ENCODE data around the gene HSD11B1.

The HSD11B1 gene

DNA sequence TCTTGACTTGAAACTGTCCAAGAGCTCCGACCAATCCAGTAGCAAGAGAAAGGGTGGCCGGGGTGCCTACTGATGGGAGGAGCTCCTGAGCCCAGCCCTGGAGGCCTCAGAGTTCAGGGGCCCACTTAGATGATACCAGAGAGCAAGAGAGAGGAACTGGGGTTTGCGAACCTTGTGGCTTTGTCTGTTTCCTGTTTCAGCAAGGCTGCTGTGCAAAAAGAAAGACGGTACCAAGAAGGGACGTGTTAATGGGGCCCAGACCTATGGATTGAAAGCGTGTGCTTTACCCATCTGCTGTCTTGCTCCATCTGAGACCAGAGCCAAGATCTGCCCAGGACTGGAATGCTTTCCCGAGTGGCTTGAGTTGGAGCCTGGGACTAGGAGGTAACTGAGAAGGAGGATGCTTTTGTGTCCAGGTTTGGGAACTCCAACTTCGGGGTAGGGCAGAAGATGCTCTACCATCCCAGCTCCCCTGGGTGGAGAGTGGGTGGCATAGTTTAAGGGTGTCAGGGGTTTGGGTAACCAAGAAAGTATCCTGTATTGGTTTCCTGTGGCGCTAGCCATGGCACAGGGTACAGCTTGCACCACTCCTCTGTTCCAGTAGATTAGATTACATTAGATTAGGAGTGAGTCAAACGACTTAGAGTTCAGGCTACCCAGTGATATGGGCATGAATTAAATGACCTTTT, 51.4 kb downstream of the HSD11B1 start, which contains the start of gene TRAF3IP3:
TSS of gene TRAF3IP3 (plus strand) at position 128 of the 689 bp plus-strand sequence. CDS start 3,987 bp downstream, outside the sequence.
- H3K4me2 ChIP-seq (ENCODE audit: low read depth, low read length, poor library complexity, severe bottlenecking) = peak within 1 kb of the TSS; percentile 86
- H3K9me3 ChIP-seq (ENCODE audit: insufficient read depth, low read length) = no peaks in the 10 kb centered on the region
- H3F3A ChIP-seq (ENCODE audit: insufficient read depth) = no peaks in the 10 kb centered on the region
- H2AFZ ChIP-seq (ENCODE audit: low read depth, low read length, severe bottlenecking) = peak within 1 kb of the TSS; percentile 84
- H3K79me2 ChIP-seq (ENCODE audit: insufficient read depth, low read length) = peaks cover 20% of the 10 kb centered on the region; the same call in 1 of the 2 replicates
- peak within 1 kb of the TSS; percentile 67 for H3K9ac ChIP-seq (ENCODE audit: low read length)
- no peaks in the 10 kb centered on the region for H3K27me3 ChIP-seq (ENCODE audit: low read length)
- H3K27ac ChIP-seq (ENCODE audit: low read depth, low read length) = peak within 1 kb of the TSS; percentile 81
- no peaks in the 10 kb centered on the region for H3K36me3 ChIP-seq (ENCODE audit: low read length)
- no peaks in the 10 kb centered on the region for H3K9me2 ChIP-seq (replicated peaks; ENCODE audit: insufficient read depth, low read length)
- H3K4me3 ChIP-seq (ENCODE audit: insufficient read depth, low read length, poor library complexity, severe bottlenecking) = peak within 1 kb of the TSS; percentile 62
- TF ChIP-seq EZH2phosphoT487 (conservative IDR thresholded peaks at IDR 0.05; ENCODE audit: low read length) = no peak
- TF ChIP-seq, protein P1, sequence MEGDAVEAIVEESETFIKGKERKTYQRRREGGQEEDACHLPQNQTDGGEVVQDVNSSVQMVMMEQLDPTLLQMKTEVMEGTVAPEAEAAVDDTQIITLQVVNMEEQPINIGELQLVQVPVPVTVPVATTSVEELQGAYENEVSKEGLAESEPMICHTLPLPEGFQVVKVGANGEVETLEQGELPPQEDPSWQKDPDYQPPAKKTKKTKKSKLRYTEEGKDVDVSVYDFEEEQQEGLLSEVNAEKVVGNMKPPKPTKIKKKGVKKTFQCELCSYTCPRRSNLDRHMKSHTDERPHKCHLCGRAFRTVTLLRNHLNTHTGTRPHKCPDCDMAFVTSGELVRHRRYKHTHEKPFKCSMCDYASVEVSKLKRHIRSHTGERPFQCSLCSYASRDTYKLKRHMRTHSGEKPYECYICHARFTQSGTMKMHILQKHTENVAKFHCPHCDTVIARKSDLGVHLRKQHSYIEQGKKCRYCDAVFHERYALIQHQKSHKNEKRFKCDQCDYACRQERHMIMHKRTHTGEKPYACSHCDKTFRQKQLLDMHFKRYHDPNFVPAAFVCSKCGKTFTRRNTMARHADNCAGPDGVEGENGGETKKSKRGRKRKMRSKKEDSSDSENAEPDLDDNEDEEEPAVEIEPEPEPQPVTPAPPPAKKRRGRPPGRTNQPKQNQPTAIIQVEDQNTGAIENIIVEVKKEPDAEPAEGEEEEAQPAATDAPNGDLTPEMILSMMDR (IDR thresholded peaks at IDR 0.05; ENCODE audit: insufficient read depth, low read length, poor library complexity, severe bottlenecking) = no peak
- no peaks in the 10 kb centered on the region for H4K20me1 ChIP-seq (ENCODE audit: low read depth, low read length)

DNA sequence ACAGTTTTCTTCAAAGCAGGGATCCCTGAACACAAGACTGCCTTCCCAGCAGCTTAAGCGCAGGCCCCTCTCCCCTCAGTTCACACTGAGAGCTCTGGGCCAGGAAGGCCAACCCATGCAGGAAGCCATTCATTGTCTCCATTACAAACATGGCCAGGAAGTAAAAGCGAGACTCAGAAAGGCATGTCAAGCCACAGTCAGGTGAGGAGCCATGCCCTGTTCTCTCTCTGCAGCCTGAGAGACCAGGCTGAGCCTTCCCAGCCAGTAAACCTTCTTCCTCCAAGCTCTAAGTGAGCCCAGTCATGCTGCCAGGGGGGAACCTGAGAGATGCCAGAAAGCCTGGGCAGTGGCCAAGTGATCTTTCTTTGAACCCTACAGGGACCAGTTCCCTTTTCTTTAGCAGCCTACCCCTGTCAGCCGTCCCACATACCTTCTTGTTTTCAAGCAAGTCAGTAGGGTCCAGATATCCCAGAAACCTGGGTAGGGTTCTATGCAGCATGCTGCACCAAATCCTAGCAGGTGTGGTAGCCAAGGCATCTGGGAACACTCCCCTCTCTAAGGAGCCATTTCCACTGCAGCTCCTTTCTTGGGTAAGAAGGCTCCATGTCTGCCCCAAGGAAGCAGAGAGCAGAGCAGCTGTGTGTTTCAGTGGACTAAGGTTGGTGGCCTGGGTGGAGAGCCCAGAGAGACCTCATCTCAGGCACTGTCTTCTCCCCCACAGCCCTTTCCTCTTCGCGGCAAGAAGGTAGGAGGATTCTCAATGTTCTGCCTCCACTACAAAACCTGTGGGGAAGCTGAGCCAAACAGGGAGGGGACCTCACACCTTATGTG, 52.2 kb downstream of the HSD11B1 start:
- Histone ChIP-seq H3K9ac (ENCODE audit: low read length) (peak overlapping the region; percentile 67), H3K27me3 (ENCODE audit: low read length) (no peaks in the 10 kb centered on the region), H3K79me2 (ENCODE audit: insufficient read depth, low read length) (peaks cover 20% of the 10 kb centered on the region; the same call in 1 of the 2 replicates), H3K27ac (ENCODE audit: low read depth, low read length) (peak overlapping the region; percentile 81), H4K20me1 (ENCODE audit: low read depth, low read length) (no peaks in the 10 kb centered on the region), H3K4me3 (ENCODE audit: insufficient read depth, low read length, poor library complexity, severe bottlenecking) (peak overlapping the region; percentile 62), H3K36me3 (ENCODE audit: low read length) (no peaks in the 10 kb centered on the region; the same call in 1 of the 2 replicates), H3F3A (ENCODE audit: insufficient read depth) (no peaks in the 10 kb centered on the region), H3K9me3 (ENCODE audit: insufficient read depth, low read length) (no peaks in the 10 kb centered on the region), H3K4me2 (ENCODE audit: low read depth, low read length, poor library complexity, severe bottlenecking) (peak overlapping the region; percentile 86), H3K9me2 (replicated peaks; ENCODE audit: insufficient read depth, low read length) (no peaks in the 10 kb centered on the region), H2AFZ (ENCODE audit: low read depth, low read length, severe bottlenecking) (peak overlapping the region; percentile 84)
- TF ChIP-seq, protein P1 (IDR thresholded peaks at IDR 0.05; ENCODE audit: insufficient read depth, low read length, poor library complexity, severe bottlenecking) = no peak
- TF ChIP-seq EZH2phosphoT487 (conservative IDR thresholded peaks at IDR 0.05; ENCODE audit: low read length) = no peak

DNA sequence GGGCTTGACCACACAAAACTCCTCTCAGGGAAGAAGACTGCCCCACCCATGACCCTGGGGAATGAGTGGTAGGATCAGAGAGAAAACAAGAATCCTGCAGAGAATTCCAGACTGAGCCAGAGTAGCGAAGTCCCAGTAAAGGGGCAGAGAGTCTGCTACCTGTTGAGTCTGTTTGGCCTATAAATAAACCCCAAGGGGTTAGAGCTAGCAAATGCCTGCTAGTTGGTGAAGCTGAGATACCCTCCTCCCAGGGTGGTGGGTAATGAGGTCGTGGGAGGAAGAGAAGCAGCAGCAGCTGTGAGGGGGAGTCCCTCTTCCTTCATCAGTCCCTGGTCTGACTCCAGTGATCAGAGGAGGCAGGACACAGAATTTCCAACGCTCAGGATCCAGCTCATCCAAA, 53.8 kb downstream of the HSD11B1 start:
- Histone ChIP-seq H3K9ac (ENCODE audit: low read length) (no peak overlapping the region), H3K79me2 (ENCODE audit: insufficient read depth, low read length) (peaks cover 20% of the 10 kb centered on the region; the same call in 1 of the 2 replicates), H3K4me2 (ENCODE audit: low read depth, low read length, poor library complexity, severe bottlenecking) (peak overlapping the region; percentile 4), H3K4me3 (ENCODE audit: insufficient read depth, low read length, poor library complexity, severe bottlenecking) (no peak overlapping the region), H4K20me1 (ENCODE audit: low read depth, low read length) (no peaks in the 10 kb centered on the region), H3K27me3 (ENCODE audit: low read length) (no peaks in the 10 kb centered on the region), H3F3A (ENCODE audit: insufficient read depth) (no peaks in the 10 kb centered on the region), H3K9me2 (replicated peaks; ENCODE audit: insufficient read depth, low read length) (no peaks in the 10 kb centered on the region), H3K9me3 (ENCODE audit: insufficient read depth, low read length) (no peaks in the 10 kb centered on the region), H2AFZ (ENCODE audit: low read depth, low read length, severe bottlenecking) (no peak overlapping the region), H3K27ac (ENCODE audit: low read depth, low read length) (no peak overlapping the region), H3K36me3 (ENCODE audit: low read length) (no peaks in the 10 kb centered on the region; the same call in 1 of the 2 replicates)
- TF ChIP-seq EZH2phosphoT487 (conservative IDR thresholded peaks at IDR 0.05; ENCODE audit: low read length) = no peak
- TF ChIP-seq, protein P1 (IDR thresholded peaks at IDR 0.05; ENCODE audit: insufficient read depth, low read length, poor library complexity, severe bottlenecking) = no peak

Measured in SU-DHL-6 (cell line).